Measurements from ENCODE around the gene SLC9B1.

SLC9B1 gene

GRCh38 chr4:103019308-103020124 lies at the start of gene SLC9B1:
Gene SLC9B1 (minus strand): TSS chr4:103019705. CDS start chr4:102991711, 27,994 bp downstream.
- peak; percentile 87 for DNase-seq

DNA sequence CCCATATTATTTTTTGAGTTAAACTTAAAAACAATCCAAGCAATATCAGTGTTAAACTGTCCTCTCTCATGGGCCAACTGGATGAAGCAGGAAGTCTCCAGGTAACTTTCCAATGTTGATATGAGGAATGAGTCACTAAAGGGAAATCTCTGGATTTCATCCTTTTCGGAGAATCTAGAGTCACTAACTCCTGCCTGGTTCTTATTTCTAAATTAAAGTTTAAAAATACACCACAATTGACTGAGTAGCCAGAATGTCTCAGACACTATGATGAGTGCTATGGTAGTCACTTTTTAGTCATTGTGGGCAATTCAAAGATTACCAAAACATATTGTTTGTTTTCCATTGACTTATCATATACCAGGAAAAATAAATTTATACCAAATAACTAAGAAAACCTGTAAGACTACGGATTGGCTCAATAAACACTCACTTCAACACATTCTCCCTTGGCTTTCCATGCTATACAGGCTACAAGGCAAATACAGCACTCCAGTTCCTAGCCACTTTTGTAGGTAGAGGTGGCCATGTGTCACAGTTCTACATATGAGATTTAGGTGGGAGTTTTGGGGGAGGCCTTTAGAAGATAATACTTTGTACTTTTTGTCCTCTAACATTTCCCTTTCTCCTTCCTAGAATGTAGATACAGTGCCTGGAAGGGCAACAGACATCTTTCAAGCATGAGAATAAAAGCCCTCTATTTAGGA lies 48.5 kb upstream of the SLC9B1 start:
- no peak for DNase-seq

DNA sequence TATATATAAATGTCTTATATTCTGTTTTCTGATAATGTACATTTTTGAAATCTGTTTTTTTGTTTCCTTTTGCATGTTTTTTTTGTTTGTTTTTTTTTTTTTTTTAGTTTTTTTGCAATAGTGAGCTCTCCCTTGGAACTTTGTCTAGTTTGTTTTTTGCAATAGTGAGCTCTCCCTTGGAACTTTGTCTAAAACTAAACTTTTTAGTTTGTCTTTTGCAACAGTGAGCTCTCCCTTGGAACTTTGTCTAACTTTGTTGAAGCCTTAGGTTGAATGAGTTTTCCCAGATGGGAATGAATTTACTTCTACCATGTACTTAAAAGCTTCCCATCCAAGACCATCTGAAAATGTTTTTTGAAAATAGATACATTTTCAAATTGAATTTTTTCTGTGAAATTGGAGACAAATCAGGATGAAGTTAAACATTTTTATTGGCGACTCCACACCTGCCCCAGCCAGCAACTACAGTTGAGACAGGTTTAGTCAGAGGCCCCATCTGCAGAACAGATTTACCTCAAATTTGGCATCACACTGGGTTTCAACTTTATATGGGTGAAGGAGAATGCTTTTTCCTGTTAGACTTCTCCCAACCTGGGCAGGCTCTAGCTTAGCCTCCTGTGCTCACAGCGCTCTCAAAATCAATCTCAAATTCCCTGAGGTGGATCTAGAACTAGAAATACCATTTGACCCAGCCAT lies 41.1 kb upstream of the SLC9B1 start:
- no peak for DNase-seq

DNA sequence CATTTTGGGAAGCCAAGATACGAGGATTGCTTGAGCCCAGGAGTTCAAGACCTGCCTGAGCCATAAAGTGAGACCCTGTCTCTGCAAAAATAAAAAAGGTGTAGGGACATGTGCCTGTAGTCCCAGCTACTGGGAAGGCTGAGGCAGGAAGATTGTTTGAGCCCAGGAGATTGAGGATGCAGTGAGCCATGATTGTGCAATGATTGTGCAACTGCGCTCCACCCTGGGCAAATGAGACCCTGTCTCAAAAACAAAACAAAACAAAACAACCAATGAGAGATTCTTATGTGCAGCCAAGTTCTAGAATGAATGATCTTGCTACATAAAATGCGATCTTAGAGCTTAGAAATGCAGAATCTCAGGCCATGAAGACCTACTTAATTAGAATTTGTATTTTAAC lies 34.5 kb upstream of the SLC9B1 start:
- DNase-seq, result no peak

DNA sequence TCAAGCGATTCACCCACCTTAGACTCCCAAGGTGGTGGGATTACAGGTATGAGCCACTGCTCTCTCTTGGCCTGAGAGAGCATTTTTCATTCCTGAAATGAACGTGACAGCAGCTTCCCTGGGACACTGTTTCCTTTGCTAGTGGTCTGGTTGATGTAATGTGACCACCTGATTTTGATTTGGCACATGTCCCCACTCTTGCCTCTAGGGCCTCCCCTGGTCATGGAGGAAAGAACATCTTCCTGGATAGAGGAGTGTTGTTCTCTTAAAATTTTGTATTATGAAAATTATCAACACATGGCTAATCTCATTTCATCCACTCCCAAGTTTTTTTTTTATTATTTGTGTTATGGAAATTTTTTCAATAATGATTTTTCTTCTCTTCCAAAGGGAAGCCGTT lies 33.3 kb upstream of the SLC9B1 start:
- no peak for DNase-seq

DNA sequence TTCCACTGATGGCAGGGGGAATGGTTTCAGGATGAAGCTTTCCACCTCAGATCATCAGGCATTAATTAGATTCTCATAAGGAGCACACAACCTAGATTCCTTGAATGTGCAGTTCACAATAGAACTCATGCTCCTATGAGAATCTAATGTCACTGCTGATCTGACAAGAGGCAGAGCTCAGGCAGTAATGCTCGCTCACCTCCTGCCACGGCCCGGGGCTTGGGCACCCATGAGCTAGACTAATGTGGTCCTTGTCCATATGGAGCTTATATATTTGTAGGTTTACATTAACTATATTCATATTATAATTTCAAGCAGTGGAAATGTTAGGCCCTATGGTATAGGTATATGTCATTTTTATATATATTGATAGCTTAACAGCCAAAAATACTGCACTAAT lies 32.6 kb upstream of the SLC9B1 start:
- no peak for DNase-seq

- DNase-seq, result no peak
These were observed 31.4 kb upstream of the SLC9B1 start for GRCh38 chr4:103050736-103051436.

DNA sequence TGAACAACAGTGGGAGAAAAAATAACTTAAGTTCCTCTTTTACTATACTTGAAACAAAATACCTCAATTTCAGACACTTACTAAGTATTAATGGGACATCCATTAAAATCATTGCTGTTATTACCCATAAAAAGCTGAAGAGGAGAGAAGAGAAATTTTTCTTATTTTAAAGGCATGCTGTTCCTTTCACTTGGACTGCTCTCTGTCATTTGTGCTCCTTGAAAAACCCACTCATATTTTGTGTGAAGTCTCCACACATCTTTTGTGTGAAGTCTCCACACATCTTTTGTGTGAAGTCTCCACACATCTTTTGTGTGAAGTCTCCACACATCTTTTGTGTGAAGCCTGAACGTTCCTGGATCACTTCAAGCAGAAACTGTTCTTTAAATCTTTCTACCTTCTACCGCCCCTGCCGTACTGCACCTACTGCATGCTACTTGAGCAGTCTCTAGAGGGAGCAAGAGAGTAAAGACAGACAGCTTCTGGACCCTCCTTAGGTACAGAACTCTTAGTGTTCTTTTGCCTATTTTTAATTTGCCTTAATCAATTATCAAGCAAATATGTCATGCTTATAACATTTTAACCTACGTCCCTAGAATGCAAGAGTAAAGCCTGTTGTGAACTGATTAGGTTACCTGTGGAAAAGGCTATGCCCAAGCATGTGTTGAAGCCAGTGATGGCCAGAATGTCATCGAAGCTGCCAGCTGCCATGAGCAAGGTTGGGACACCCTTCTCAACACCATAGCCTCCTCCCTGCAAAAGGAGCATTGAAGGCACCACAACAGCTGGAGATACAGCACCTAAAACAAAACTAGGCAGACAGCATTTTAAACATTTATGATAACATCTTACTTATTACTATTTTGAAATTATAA lies 27.1 kb upstream of the SLC9B1 start:
- DNase-seq, result no peak

DNA sequence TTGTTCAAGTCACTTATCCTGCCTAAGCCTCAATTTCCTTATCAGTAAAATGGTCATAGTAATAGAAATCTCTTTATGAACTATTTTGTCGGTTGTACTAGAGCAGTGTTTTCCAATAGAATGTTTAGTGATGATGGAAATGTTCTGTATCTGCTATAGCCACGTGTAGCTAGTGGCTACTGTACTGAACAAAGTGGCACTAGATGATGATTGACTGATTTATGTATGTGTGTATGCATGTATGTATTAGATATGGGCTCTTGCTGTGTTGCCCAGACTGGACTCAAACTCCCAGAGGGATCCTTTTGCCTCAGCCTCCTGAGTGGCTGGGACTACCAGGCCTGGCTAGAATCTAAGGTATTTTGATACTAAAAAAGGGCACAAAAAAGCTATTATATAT lies 24.7 kb upstream of the SLC9B1 start:
- DNase-seq, result no peak

DNA sequence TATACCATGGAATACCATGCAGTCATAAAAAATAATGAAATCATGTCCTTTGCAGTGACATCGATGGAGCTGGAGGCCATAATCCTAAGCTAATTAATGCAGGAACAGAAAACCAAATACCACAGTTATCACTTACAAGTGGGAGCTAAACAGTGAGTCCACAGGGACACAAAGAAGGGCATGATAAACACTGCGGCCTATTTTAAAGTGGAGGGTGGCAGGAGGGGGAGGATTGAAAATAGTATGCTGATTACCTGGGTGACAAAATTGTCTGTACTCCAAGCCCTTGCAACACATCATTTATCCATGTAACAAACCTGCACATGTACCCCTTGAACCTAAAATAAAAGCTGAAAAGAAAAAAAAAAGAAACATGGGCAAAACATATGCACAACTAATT lies 16.7 kb upstream of the SLC9B1 start:
- DNase-seq, result no peak

DNA sequence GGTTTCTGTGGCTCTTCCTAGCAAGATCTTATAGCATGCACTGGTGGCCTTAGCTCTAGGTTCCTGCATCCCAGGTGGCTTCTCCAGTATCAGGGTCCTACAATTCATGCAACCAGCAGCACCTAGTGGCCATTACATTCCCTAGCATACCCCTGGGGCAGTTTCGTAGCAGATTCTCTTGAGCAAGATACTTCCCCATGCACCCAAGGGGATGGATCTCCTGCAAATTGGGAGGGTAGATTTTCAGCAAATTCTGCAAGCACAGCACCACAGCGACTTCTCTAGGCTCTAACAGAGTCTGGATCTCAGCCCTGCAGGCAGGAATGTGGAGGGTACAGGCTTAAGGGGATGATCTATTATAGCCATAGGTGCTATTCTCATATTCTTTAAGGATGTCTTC lies 13.1 kb upstream of the SLC9B1 start:
- no peak for DNase-seq

GRCh38 chr4:103030791-103031190 lies 11.3 kb upstream of the SLC9B1 start:
- no peak for DNase-seq

DNA sequence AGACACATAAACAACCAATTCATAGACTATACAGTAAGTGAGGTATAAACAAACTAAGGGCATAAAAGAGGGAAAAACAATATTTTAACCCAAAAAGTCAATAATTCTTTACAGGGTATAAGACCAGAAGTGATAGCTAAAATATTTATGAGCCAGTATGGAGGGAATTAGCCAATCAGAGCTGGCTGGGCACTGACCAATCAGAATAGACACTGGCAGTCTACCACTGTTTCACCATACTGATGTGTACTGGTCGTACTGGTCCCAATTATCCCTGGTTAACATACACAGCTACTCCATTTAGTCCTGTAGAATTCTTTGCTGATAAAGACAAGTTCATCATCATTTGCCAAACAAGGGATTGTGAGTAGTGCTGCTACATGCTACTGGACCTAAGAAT lies 9.8 kb upstream of the SLC9B1 start:
- DNase-seq, result no peak

GRCh38 chr4:103026868-103027267 lies 7.4 kb upstream of the SLC9B1 start:
- no peak for DNase-seq

DNA sequence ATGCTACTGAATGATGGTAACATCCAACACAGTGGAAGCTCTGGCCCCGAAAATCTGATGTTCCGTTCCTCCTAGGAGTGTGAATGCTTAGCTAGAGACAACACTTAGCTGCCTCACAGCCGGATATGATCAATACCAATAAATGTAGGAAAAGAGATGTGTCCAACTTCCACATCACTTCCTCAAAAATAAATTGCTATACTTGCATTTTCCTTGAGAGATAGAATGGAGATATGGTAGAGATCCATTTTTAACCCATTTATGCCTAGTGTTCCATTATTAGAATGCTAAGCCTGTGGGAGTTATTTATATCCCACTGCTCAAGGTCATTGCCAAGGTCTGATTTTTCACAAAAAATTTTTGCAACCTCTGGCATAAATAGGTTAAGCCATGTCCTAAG lies 5.5 kb upstream of the SLC9B1 start:
- DNase-seq, result no peak

DNA sequence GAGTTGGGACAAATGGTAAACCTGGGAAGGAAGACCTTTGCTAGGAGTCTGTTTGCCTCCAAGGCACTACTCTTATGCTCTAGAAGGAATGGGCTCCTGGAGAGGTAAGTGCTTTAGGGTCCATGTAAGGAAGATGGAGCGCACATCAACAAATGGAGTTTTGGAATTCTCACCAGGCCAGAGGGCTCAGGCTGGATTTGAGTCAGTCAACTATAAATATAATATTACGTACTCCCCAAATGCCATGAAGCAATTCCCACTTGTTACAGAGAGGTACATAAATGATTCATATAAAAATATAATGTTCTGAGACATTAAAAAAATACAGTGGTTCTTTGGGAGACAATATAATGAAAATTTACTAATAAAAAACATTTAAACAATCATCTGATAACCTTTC lies 1.6 kb upstream of the SLC9B1 start:
- no peak for DNase-seq

DNA sequence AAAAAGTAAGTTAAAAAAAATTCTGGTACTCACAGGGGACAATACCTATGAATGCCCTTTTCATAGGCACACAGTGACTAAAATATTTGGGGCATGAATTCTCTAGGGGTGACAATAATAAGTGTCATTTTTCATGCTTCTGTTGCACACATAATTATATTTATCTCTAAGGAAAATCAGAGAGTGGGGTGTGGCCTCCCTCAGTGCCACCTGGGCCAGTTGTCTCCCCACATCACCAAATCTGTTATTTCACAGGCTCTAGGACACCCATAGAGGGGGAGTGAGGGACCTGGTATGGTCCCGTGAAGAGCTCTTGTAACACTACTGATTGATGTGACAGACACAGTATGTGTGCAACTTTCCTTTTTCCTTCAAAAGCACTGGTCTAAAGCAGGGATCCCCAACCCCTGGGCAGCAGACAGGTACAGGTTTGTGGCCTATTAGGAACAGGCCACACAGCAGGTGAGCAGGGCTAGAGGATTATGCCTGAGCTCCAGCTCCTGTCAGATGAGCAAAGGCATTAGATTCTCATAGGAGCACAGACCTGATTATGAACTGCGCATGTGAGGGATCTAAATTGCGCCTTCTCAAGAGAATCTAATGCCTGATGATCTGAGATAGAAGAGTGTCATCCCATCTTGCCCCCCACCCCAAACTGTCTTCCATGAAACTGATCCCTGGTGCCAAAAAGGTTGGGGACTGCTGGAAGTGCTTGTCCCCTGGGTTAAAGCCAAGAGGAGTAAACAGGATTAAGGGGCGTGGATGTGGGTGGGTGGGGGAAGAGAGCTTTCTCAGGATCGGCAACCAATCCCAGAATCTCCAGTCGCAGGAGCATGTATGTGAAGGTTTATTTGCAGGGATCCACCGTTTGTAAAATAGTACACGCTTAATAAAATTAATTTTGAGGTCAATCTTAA lies 856 bp downstream of the SLC9B1 start:
- DNase-seq, result peak; percentile 1

DNA sequence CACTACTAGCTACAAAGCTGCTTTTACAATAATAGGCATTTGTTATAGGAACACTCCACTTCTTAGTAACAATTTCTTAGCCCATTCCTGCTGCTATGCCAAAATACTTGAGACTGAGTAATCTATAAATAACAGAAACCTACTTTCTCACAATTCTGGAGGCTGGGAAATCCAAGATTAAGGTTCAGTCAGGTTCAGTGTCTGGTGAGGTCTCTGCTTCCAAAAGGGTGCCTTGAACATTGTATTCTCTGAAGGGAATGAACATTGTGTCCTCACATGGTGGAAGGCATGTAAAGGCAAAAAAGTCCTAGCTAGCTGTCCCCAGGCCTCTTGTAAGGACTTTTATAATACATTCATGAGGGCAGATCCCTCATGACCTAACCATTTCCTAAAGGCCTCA lies 7.0 kb downstream of the SLC9B1 start:
- no peak for DNase-seq

- no peak for DNase-seq
These were observed 7.4 kb downstream of the SLC9B1 start for GRCh38 chr4:103012060-103012459.

DNA sequence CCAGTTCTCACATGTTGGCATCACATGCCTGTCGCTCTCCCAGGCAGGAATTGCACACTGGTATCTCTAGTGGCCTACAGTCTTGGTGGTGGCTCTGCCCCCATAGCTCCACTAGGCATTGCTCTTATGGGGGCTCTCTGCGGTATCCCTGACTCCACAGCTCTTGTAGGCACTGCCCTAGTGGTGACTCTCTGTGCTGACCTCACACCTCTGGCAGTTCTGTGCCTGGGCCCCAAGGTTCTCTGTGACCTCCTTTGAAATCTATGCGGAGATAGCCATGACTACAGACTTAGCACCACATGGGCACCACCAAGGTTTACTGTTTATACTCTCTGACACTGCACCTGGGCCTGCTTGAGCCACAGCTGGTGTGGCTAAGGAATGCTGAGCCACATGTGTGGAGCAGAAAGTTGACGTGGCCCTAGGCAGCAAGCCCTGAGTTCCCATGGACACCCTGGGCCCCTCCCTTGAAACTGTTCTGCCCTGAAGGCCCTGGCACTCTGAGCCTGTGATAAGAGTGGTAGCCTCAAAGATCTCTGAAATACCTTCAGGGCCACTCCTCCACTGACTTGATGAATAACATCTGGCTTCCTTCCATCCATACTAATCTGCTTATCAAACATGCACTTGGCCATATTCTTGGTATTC lies 8.0 kb downstream of the SLC9B1 start:
- no peak for DNase-seq

GRCh38 chr4:103010804-103011203 lies 8.7 kb downstream of the SLC9B1 start:
- no peak for DNase-seq
